ENCODE data around the gene ZNF502.
"Not testable (repeated sequence)": the region's sequence is repeated elsewhere in the genome, so short reads cannot be mapped to it uniquely, and the experiment has no call there.

The ZNF502 gene

GRCh38 chr3:44712455-44713075 is at the start of gene ZNF502:
Gene ZNF502 (plus strand): TSS chr3:44712660. CDS start chr3:44720262, 7,602 bp downstream.
- DNase-seq = peak; percentile 55

GRCh38 chr3:44665173-44665572 is 47.3 kb upstream of the ZNF502 start:
- DNase-seq = no peak

- DNase-seq = no peak
Observed at GRCh38 chr3:44666346-44666745, 46.1 kb upstream of the ZNF502 start.

GRCh38 chr3:44669760-44670159 is 42.7 kb upstream of the ZNF502 start:
- no peak for DNase-seq

GRCh38 chr3:44673466-44673865 is 39.0 kb upstream of the ZNF502 start:
- not testable (repeated sequence) for DNase-seq

- DNase-seq = no peak
Observed at GRCh38 chr3:44674211-44674610, 38.2 kb upstream of the ZNF502 start.

- DNase-seq = no peak
Observed at GRCh38 chr3:44678480-44679116, 33.9 kb upstream of the ZNF502 start.

- no peak for DNase-seq
Observed at GRCh38 chr3:44680921-44681455, 31.5 kb upstream of the ZNF502 start.

- no peak for DNase-seq
Observed at GRCh38 chr3:44682182-44682896, 30.1 kb upstream of the ZNF502 start.

GRCh38 chr3:44685128-44685800 is 27.2 kb upstream of the ZNF502 start:
- peak; percentile 55 for DNase-seq

GRCh38 chr3:44687898-44688297 is 24.6 kb upstream of the ZNF502 start:
- DNase-seq = no peak

GRCh38 chr3:44721231-44722102 is 9.0 kb downstream of the ZNF502 start:
- no peak for DNase-seq

- DNase-seq = no peak
Observed at GRCh38 chr3:44722103-44722401, 9.6 kb downstream of the ZNF502 start.

GRCh38 chr3:44729384-44729910 is 17.0 kb downstream of the ZNF502 start, which contains the start of gene ZNF501:
Gene ZNF501 (plus strand): TSS chr3:44729635. CDS start chr3:44734422, 4,787 bp downstream.
- peak; percentile 87 for DNase-seq

- no peak for DNase-seq
Observed at GRCh38 chr3:44734646-44735168, 22.2 kb downstream of the ZNF502 start.

GRCh38 chr3:44761101-44761423 is 48.6 kb downstream of the ZNF502 start:
- no peak for DNase-seq

GRCh38 chr3:44761424-44762169 is 49.1 kb downstream of the ZNF502 start, which contains the start of the genes KIAA1143 and KIF15:
Gene KIAA1143 (minus strand): TSS chr3:44761619. CDS start chr3:44761602, 17 bp downstream.
Gene KIF15 (plus strand): TSS chr3:44761794. CDS start chr3:44761866, 72 bp downstream.
- peak; percentile 96 for DNase-seq

GRCh38 chr3:44762170-44762677 is 49.8 kb downstream of the ZNF502 start:
- DNase-seq = no peak

- DNase-seq = no peak
Observed at GRCh38 chr3:44762690-44763089, 50.2 kb downstream of the ZNF502 start.

GRCh38 chr3:44764248-44764647 is 51.8 kb downstream of the ZNF502 start:
- no peak for DNase-seq
